Neuronal stem cell (in vitro differentiated cells): ENCODE data around the gene CLEC17A.
"Not testable (repeated sequence)": the region's sequence is repeated elsewhere in the genome, so short reads cannot be mapped to it uniquely, and the experiment has no call there.

ENCODE experiments used
- DNase-seq: peaks from one replicate; pipeline ENCODE4 v3.0.0-alpha.2; 2013; ENCODE audit warnings: low spot score
- H2AFZ ChIP-seq: one replicate; pipeline ENCODE4 v1.6.1; 2013; ENCODE audit warnings: mild to moderate bottlenecking, low read length, inconsistent platforms
- H2AK5ac ChIP-seq: 2 replicates; pipeline ENCODE4 v1.6.1; 2013; ENCODE audit warnings: low read depth, mild to moderate bottlenecking, inconsistent platforms, low read length, moderate library complexity, mixed read lengths
- H2BK120ac ChIP-seq: 2 replicates; pipeline ENCODE4 v1.6.1; 2013; ENCODE audit warnings: low read depth, mild to moderate bottlenecking, inconsistent platforms, low read length, moderate library complexity, mixed read lengths
- H2BK12ac ChIP-seq: one replicate; pipeline ENCODE4 v1.6.1; 2013; ENCODE audit warnings: low read length, inconsistent platforms
- H2BK15ac ChIP-seq: 2 replicates; pipeline ENCODE4 v1.6.1; 2013; ENCODE audit warnings: mild to moderate bottlenecking, low read length, inconsistent platforms, mixed read lengths
- H2BK5ac ChIP-seq: one replicate; pipeline ENCODE4 v1.6.1; 2013; ENCODE audit warnings: inconsistent platforms, mild to moderate bottlenecking, low read length, moderate library complexity
- H3K14ac ChIP-seq: one replicate; pipeline ENCODE4 v1.6.1; 2013; ENCODE audit warnings: low read length, inconsistent platforms
- H3K18ac ChIP-seq: 2 replicates; pipeline ENCODE4 v1.6.1; 2013; ENCODE audit warnings: low read length, inconsistent platforms
- H3K23ac ChIP-seq: 2 replicates; pipeline ENCODE4 v1.6.1; 2013; ENCODE audit warnings: low read depth, mild to moderate bottlenecking, mixed read lengths, low read length, inconsistent platforms; ENCODE audit not compliant: poor library complexity
- H3K27ac ChIP-seq: replicated peaks from 3 replicates; pipeline ENCODE4 v1.5.1; 2013; ENCODE audit warnings: low read length, inconsistent platforms
- H3K27me3 ChIP-seq, 3 experiments: 2 replicates each; pipeline ENCODE4 v1.6.1; 2013; ENCODE audit warnings: low read length in 3 of 3, mild to moderate bottlenecking in 2 of 3, inconsistent platforms in 1 of 3, low read depth in 1 of 3, mixed read lengths in 1 of 3, moderate library complexity in 1 of 3; ENCODE audit not compliant: control insufficient read depth in 3 of 3, insufficient read depth in 3 of 3
- H3K36me3 ChIP-seq, 2 donors: replicated peaks in 1 of 2; 2 replicates each; pipeline ENCODE4 v1.6.1; 2013; ENCODE audit warnings: low read length in 2 of 2; ENCODE audit not compliant: control insufficient read depth in 2 of 2, insufficient read depth in 2 of 2
- H3K4ac ChIP-seq: 2 replicates; pipeline ENCODE4 v1.6.1; 2013; ENCODE audit warnings: inconsistent platforms, mild to moderate bottlenecking, low read length, moderate library complexity
- H3K4me1 ChIP-seq, 2 donors: 1 replicate in 1 of 2; 2 replicates in 1 of 2; pipeline ENCODE4 v1.6.1; 2013; ENCODE audit warnings: low read length in 2 of 2, low read depth in 1 of 2; ENCODE audit not compliant: control insufficient read depth in 2 of 2, insufficient read depth in 1 of 2
- H3K4me2 ChIP-seq: one replicate; pipeline ENCODE4 v1.6.1; 2013; ENCODE audit warnings: mild to moderate bottlenecking, low read length, inconsistent platforms; ENCODE audit not compliant: insufficient read depth, poor library complexity, severe bottlenecking
- H3K4me3 ChIP-seq, 2 donors: 2 replicates each; pipeline ENCODE4 v1.5.1; 2013; ENCODE audit warnings: low read length in 2 of 2, mild to moderate bottlenecking in 2 of 2, inconsistent platforms in 1 of 2, moderate library complexity in 1 of 2
- H3K79me1 ChIP-seq: one replicate; pipeline ENCODE4 v1.6.1; 2013; ENCODE audit warnings: low read depth, mild to moderate bottlenecking, inconsistent platforms, low read length, moderate library complexity
- H3K9ac ChIP-seq: one replicate; pipeline ENCODE4 v1.6.1; 2013; ENCODE audit warnings: mild to moderate bottlenecking, low read depth, low read length, inconsistent platforms; ENCODE audit not compliant: poor library complexity
- H3K9me3 ChIP-seq, 2 donors: replicated peaks in 1 of 2; 2 replicates each; pipeline versions ENCODE3 to v1.6.1; 2013; ENCODE audit warnings: low read length in 2 of 2, mild to moderate bottlenecking in 2 of 2, inconsistent platforms in 1 of 2, low read depth in 1 of 2, mixed read lengths in 1 of 2, moderate library complexity in 1 of 2; ENCODE audit not compliant: control insufficient read depth in 2 of 2, insufficient read depth in 1 of 2
- H4K8ac ChIP-seq: one replicate; pipeline ENCODE4 v1.6.1; 2013; ENCODE audit warnings: low read depth, mild to moderate bottlenecking, inconsistent platforms, low read length, moderate library complexity
- H4K91ac ChIP-seq: one replicate; pipeline ENCODE4 v1.6.1; 2013; ENCODE audit warnings: low read length, low read depth, mild to moderate bottlenecking, inconsistent platforms; ENCODE audit not compliant: poor library complexity
- WGBS, 2 donors: extraction: QIAGEN DNeasy Blood & Tissue Kit; methylation state at CpG; one replicate each; pipeline ENCODE4 v1.1.7; 2013; ENCODE audit warnings: missing lambda C conversion rate in 2 of 2, mixed read lengths in 1 of 2; ENCODE audit not compliant: insufficient read length in 2 of 2, insufficient replicate concordance in 1 of 2; ENCODE audit errors: extremely low coverage in 2 of 2; 5-methylcytosine and 5-hydroxymethylcytosine counted together

CLEC17A gene

DNA sequence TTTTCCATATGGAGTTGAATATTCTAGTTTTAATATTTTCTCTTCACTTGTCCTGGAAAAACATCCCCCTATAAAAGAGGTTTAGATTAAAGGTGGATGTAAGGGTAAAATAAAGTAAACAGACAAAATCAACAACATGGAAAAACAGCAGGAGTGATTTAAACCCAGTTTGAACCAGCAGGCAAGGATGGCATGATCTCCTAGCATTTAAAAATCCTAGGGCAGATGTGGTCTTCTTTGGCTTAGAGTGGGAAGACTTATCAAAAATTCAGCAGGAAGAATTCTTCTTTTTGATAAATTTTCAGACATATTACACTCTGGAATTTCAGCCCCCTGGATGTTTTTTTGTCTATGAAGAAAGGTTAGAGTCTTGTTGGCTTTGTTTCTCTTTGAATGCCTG lies 36.5 kb downstream of the CLEC17A start:
- no peak overlapping the region for H2AFZ ChIP-seq
- H3K79me1 ChIP-seq, result no peaks in the 10 kb centered on the region
- no peak overlapping the region for H2BK5ac ChIP-seq
- H3K9me3 ChIP-seq, result peaks cover 9 to 11% of the 10 kb centered on the region in 2 donors
- H2BK120ac ChIP-seq, result no peak overlapping the region
- H3K9ac ChIP-seq, result no peak overlapping the region
- no peak overlapping the region for H4K8ac ChIP-seq
- no peak overlapping the region for H3K18ac ChIP-seq
- DNase-seq, result no peak
- no peak overlapping the region for H2BK12ac ChIP-seq
- H4K91ac ChIP-seq, result no peak overlapping the region
- no peaks in the 10 kb centered on the region for H3K27me3 ChIP-seq
- no peak overlapping the region for H3K4me2 ChIP-seq
- H3K4me1 ChIP-seq, result no peaks in the 10 kb centered on the region
- H3K4ac ChIP-seq, result no peak overlapping the region
- H2AK5ac ChIP-seq, result no peak overlapping the region
- no peak overlapping the region for H2BK15ac ChIP-seq
- no peak overlapping the region for H3K14ac ChIP-seq
- H3K4me3 ChIP-seq, result no peak overlapping the region
- no peak overlapping the region for H3K23ac ChIP-seq
- H3K27ac ChIP-seq, result no peak overlapping the region
- H3K36me3 ChIP-seq, result no peaks in the 10 kb centered on the region

GRCh38 chr19:14624491-14624890 lies 41.6 kb downstream of the CLEC17A start:
- not testable (repeated sequence) for H4K8ac ChIP-seq, H3K4me3 ChIP-seq, H3K4me2 ChIP-seq, H3K4me1 ChIP-seq, H2BK15ac ChIP-seq, H2BK5ac ChIP-seq, H4K91ac ChIP-seq, H3K79me1 ChIP-seq, H3K14ac ChIP-seq, H3K36me3 ChIP-seq, H3K27ac ChIP-seq, H3K4ac ChIP-seq, H2AFZ ChIP-seq, H3K23ac ChIP-seq, H3K27me3 ChIP-seq, H2BK12ac ChIP-seq, DNase-seq, H3K18ac ChIP-seq, H2BK120ac ChIP-seq, H2AK5ac ChIP-seq, H3K9ac ChIP-seq
- H3K9me3 ChIP-seq, result peaks cover 3 to 20% of the 10 kb centered on the region in 2 donors
- WGBS, 2 donors, result no CpG with 5 or more reads among the region's 6 CpGs

- Histone ChIP-seq H3K14ac (no peak overlapping the region), H3K27ac (no peak overlapping the region), H3K36me3 (no peaks in the 10 kb centered on the region), H2AFZ (no peak overlapping the region), H2BK12ac (no peak overlapping the region), H4K91ac (no peak overlapping the region), H3K79me1 (no peaks in the 10 kb centered on the region), H3K27me3 (peaks cover 0 to 3% (median 0%) of the 10 kb centered on the region in 3 experiments), H3K4me2 (no peak overlapping the region), H3K23ac (no peak overlapping the region), H3K4me1 (no peaks in the 10 kb centered on the region), H4K8ac (no peak overlapping the region), H3K4ac (no peak overlapping the region), H3K18ac (no peak overlapping the region), H3K4me3 (no peak overlapping the region), H2BK120ac (no peak overlapping the region), H3K9me3 (peaks cover 0 to 21% of the 10 kb centered on the region in 2 donors), H3K9ac (no peak overlapping the region), H2BK5ac (no peak overlapping the region), H2AK5ac (no peak overlapping the region), H2BK15ac (no peak overlapping the region)
- no CpG with 5 or more reads among the region's 1 CpG for WGBS, 2 donors
- DNase-seq, result no peak
Observed at GRCh38 chr19:14629557-14629956, 46.7 kb downstream of the CLEC17A start.

DNA sequence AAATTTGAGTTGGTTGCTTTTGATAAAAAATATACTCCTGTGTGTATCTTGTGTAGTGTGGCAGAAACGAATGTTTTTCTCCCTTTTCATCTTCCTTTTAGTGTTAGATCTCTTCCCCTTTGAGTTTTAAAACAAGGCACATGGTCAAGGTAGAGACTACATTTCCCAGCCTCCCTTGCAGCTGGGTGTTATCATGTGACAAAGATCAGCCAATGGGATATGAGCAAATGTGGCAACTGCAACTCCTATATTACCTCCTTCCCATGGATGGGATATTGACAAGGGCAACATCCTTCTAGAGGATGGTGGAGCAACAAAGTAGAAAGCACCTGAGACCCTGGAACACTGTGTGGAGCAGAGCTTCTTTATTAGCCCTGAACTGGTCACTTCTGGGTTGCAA lies 49.4 kb downstream of the CLEC17A start:
- no peak for DNase-seq
- Histone ChIP-seq H3K4ac (no peak overlapping the region), H2AFZ (peak overlapping the region; percentile 2), H4K91ac (no peak overlapping the region), H4K8ac (no peak overlapping the region), H3K18ac (no peak overlapping the region), H3K9me3 (peaks cover 0 to 16% of the 10 kb centered on the region in 2 donors), H3K79me1 (no peaks in the 10 kb centered on the region), H3K27ac (no peak overlapping the region), H2AK5ac (no peak overlapping the region), H3K36me3 (no peaks in the 10 kb centered on the region), H2BK15ac (no peak overlapping the region), H2BK5ac (no peak overlapping the region), H3K4me3 (peak overlapping the region in 1 of 2 donors; percentile 65), H2BK12ac (no peak overlapping the region), H3K14ac (no peak overlapping the region), H2BK120ac (no peak overlapping the region), H3K4me2 (no peak overlapping the region), H3K27me3 (peaks cover 0 to 6% (median 0%) of the 10 kb centered on the region in 3 experiments), H3K9ac (no peak overlapping the region), H3K23ac (no peak overlapping the region), H3K4me1 (no peaks in the 10 kb centered on the region)
- WGBS, 2 donors, result no CpG with 5 or more reads among the region's 1 CpG
